ENCODE results near the gene SLC6A5.

Gene SLC6A5

GRCh38 chr11:20668844-20669819, 69.7 kb downstream of the SLC6A5 start, which contains the start of gene NELL1:
NELL1 (plus strand) TSS chr11:20669586.
- H3K4me3 ChIP-seq (ENCODE audit: low read depth, low read length): no peak within 1 kb of the TSS
- ChIA-PET POLR2A (no interaction called here), CTCF (no interaction called here)
- no peak for DNase-seq (ENCODE audit: low read depth, low spot score)
- TF ChIP-seq CTCF (IDR thresholded peaks at IDR 0.05; ENCODE audit: insufficient read depth, low read length, missing control alignments): no peak

- no peak for TF ChIP-seq CTCF (IDR thresholded peaks at IDR 0.05; ENCODE audit: insufficient read depth, low read length, missing control alignments)
- POLR2A ChIA-PET: no interaction called here
- H3K4me3 ChIP-seq (ENCODE audit: low read depth, low read length): no peak overlapping the region
- CTCF ChIA-PET: interaction anchor here (2.7 kb wide), 1 partner anchor 21 kb away, joined by 17 read pairs; no protein-coding TSS in a partner anchor
- DNase-seq (ENCODE audit: low read depth, low spot score): no peak
Measured at GRCh38 chr11:20669820-20670684, 70.6 kb downstream of the SLC6A5 start.

- CTCF ChIA-PET: interaction anchor here (1.1 to 2.7 kb wide), 2 partner anchors 19 to 22 kb away, joined by 3 to 17 read pairs; no protein-coding TSS in a partner anchor
- no peak for TF ChIP-seq CTCF (IDR thresholded peaks at IDR 0.05; ENCODE audit: insufficient read depth, low read length, missing control alignments)
Measured at GRCh38 chr11:20670932-20671403, 71.6 kb downstream of the SLC6A5 start.

GRCh38 chr11:20671856-20672546, 72.6 kb downstream of the SLC6A5 start:
- CTCF ChIA-PET: interaction anchor here (0.8 to 2.7 kb wide), 5 partner anchors 8 to 27 kb away, joined by 3 to 17 read pairs (median 3); no protein-coding TSS in a partner anchor
- no peak for TF ChIP-seq CTCF (IDR thresholded peaks at IDR 0.05; ENCODE audit: insufficient read depth, low read length, missing control alignments)
- H3K4me3 ChIP-seq (ENCODE audit: low read depth, low read length): no peak overlapping the region
- no peak for DNase-seq (ENCODE audit: low read depth, low spot score)
- POLR2A ChIA-PET: no interaction called here

More at GRCh38 chr11:20670932-20671403, 71.6 kb downstream of the SLC6A5 start:
- DNase-seq (ENCODE audit: low read depth, low spot score): no peak
- POLR2A ChIA-PET: no interaction called here
- no peak overlapping the region for H3K4me3 ChIP-seq (ENCODE audit: low read depth, low read length)

- POLR2A ChIA-PET: no interaction called here
- no peak for DNase-seq (ENCODE audit: low read depth, low spot score)
- peak; percentile 0 for TF ChIP-seq CTCF (IDR thresholded peaks at IDR 0.05; ENCODE audit: insufficient read depth, low read length, missing control alignments)
- no peak overlapping the region for H3K4me3 ChIP-seq (ENCODE audit: low read depth, low read length)
- CTCF ChIA-PET: interaction anchor here (0.7 to 2.7 kb wide), 6 partner anchors 8 to 41 kb away, joined by 3 to 17 read pairs (median 4); no protein-coding TSS in a partner anchor
Measured at GRCh38 chr11:20672575-20672974, 73.2 kb downstream of the SLC6A5 start.
